ENCODE measurements around the gene ZBTB17.

- TF ChIP-seq NFIC (IDR thresholded peaks at IDR 0.05) (no peak), NKRF (IDR thresholded peaks at IDR 0.05; ENCODE audit: borderline replicate concordance) (no peak), ETS2 (tag; IDR thresholded peaks at IDR 0.05; ENCODE audit: borderline replicate concordance, poor library complexity, severe bottlenecking) (no peak), BRD4 (IDR thresholded peaks at IDR 0.05) (no peak), ZBTB1 (CRISPR knock-in tag; IDR thresholded peaks at IDR 0.05; ENCODE audit: borderline replicate concordance, low read depth) (no peak), NR3C1 (CRISPR knock-in tag; IDR thresholded peaks at IDR 0.05) (no peak), RAD21 (CRISPR knock-in tag; conservative IDR thresholded peaks at IDR 0.05 in 1 of 2, IDR thresholded peaks at IDR 0.05 in 1 of 2) (no peak), CTCF (IDR thresholded peaks at IDR 0.05 in 2 of 3, conservative IDR thresholded peaks at IDR 0.05 in 1 of 3; ENCODE audit: insufficient read depth in 2 of 3, low read depth in 1 of 3, low read length in 3 of 3) (no peak), ZNF212 (CRISPR knock-in tag; IDR thresholded peaks at IDR 0.05) (no peak), HLTF (IDR thresholded peaks at IDR 0.05) (no peak), ZNF764 (CRISPR knock-in tag; IDR thresholded peaks at IDR 0.05; ENCODE audit: low read depth) (no peak)
Measured at GRCh38 chr1:15998929-15999328, 23.0 kb upstream of the ZBTB17 start.

Measured in K562 (cell line).